Stimulated activated CD4-positive, alpha-beta T cell treated with anti-CD3 and anti-CD28 coated beads, TNF-alpha, amount 100 ng/mL, for 48 hours (primary cell): ENCODE measurements around the gene MYMK.

Experiments
- DNase-seq, 3 donors: peaks; one replicate each; pipeline ENCODE4 v3.0.0-alpha.2; 2020; ENCODE audit warnings: low read depth in 3 of 3

Gene MYMK

GRCh38 chr9:133518706-133519449 is 5.9 kb downstream of the MYMK start:
- no peak for DNase-seq

- DNase-seq, result no peak
These were observed 6.6 kb downstream of the MYMK start for GRCh38 chr9:133518200-133518599.

GRCh38 chr9:133517711-133518110 is 7.0 kb downstream of the MYMK start:
- DNase-seq, result no peak

GRCh38 chr9:133516961-133517350 is 7.8 kb downstream of the MYMK start:
- DNase-seq, result no peak

- no peak for DNase-seq
These were observed 8.4 kb downstream of the MYMK start for GRCh38 chr9:133516256-133516960.

- DNase-seq, result no peak
These were observed 9.0 kb downstream of the MYMK start for GRCh38 chr9:133515615-133516255.

GRCh38 chr9:133515240-133515610 is 9.5 kb downstream of the MYMK start:
- DNase-seq, result no peak

GRCh38 chr9:133514460-133515239 is 10.1 kb downstream of the MYMK start:
- DNase-seq, result no peak

GRCh38 chr9:133513214-133514100 is 11.3 kb downstream of the MYMK start:
- DNase-seq, result no peak

GRCh38 chr9:133512253-133513213 is 12.2 kb downstream of the MYMK start:
- no peak for DNase-seq

GRCh38 chr9:133511607-133512006 is 13.2 kb downstream of the MYMK start:
- no peak for DNase-seq

- DNase-seq, result no peak
These were observed 13.7 kb downstream of the MYMK start for GRCh38 chr9:133510926-133511505.

- DNase-seq, result no peak
These were observed 15.3 kb downstream of the MYMK start for GRCh38 chr9:133509179-133510083.

GRCh38 chr9:133508046-133508445 is 16.7 kb downstream of the MYMK start:
- no peak for DNase-seq

- no peak for DNase-seq
These were observed 17.4 kb downstream of the MYMK start for GRCh38 chr9:133507246-133507965.

- DNase-seq, result no peak
These were observed 18.1 kb downstream of the MYMK start for GRCh38 chr9:133506653-133507038.

GRCh38 chr9:133505901-133506652 is 18.7 kb downstream of the MYMK start:
- no peak for DNase-seq
